ENCODE results near the gene SRGAP2B. TPM values are rescaled to one million over a fixed set of nuclear protein-coding genes. Genes with fewer than 3 reads are reported as not detected.
"Not testable (repeated sequence)": the region's sequence is repeated elsewhere in the genome, so short reads cannot be mapped to it uniquely, and the experiment has no call there.

SRGAP2B gene
- total RNA-seq, 1 donor from 2014 or later: 28.1 TPM

DNA sequence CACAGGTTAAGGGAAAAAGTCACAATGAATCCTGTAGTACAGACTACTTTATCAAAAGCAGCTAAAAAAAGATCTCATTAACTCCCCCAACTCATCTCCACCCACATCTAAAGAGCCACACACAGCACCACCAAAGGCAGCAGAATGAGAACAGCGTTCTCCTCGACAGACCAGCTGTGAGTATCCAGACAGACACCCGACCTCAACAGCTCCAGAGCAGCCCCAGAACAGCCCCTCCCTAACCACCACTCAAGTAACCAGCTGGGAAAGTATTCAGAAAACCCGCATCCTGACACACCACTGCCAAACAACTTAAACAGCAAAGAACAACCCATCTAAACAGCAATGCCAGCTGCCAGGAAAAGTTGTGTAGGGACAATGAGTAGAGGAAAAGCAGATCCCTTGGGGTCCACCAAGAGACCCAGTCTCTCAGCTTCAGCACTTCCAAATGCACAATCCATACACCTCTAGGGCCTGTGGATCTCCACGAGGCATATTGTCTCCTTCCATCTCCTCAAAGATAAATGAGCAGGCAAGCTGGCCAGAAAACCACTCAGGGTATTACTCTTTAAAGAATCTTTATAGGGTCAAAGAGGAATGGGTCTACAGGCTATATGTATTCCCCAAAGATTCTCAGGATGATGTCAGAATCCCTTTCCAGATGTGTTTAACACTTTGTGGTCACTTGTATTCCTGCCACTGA, 49.4 kb downstream of the SRGAP2B start:
- not testable (repeated sequence) for DNase-seq (ENCODE audit: low spot score)

DNA sequence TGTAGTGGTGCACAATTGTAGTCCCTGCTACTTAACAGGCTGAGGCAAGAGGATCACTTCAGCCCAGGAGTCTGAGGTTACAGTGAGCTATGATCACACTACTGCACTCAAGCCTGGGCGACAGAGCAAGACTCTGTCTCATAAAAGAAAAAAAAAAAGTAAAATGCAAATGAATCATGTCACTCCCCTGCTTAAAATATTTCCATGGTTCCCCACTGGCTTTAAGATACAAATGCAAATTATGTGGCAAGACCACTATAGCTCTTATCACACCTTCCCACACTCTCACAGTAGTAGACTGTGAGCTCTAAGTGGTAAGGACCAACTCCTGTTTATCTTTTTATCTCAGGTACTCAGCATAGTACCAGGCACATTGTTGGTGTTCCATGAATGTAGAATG, 53.6 kb downstream of the SRGAP2B start:
- not testable (repeated sequence) for DNase-seq (ENCODE audit: low spot score)

DNA sequence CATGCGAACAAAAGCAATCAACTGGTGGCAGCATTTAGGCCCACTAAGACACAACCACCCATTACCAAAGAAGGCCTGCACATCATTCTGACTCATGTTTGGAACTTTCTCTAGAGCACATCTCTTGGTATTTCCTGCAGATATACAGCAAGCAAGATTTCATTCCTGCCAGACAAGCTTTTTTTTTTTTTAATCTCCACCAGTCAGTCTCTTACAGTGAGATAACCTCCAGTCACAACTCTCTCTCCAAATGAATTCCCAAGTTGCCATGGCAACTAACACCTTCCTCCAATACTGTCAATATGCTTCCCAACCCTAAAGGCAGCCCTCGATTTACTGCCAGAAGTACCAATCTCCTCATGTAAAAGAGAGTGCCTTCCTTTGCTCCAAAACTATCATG, 59.1 kb downstream of the SRGAP2B start:
- DNase-seq (ENCODE audit: low spot score): not testable (repeated sequence)

DNA sequence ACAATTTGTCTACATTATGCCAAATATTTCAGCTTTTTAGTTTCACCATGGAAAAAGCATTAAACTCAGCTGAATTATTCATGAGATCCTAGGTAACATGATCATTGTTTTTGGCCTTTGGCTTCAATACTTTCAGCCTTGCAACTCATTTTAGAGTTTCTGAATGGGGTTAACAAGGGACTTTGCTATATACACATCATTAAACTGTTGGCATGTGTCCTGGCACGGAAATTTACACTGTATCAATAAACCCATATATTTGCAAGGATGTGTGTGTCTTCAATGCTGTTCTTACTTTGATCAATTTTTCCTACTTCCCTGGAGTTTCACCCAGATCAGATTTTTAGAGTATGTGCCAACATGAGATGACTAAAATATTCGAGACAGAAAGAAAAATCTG, 61.6 kb downstream of the SRGAP2B start:
- DNase-seq (ENCODE audit: low spot score): not testable (repeated sequence)

DNA sequence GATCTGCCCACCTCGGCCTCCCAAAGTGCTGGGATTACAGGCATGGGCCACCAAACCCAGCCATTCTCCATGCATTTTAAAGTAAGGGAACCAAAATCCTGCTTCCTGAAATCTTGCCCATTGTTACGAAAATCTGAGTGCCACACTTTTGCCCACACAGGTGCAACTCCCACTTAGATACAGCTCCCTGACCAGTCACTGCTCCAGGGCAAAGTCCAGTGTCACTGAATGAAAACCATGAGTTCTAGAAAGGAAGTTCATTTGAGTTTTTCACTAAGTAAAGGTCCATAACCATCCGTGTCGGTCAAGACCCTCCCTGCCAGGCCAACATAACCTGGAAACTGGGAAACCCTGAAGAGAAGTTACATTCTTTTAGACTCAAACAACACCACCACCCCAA, 67.9 kb downstream of the SRGAP2B start:
- DNase-seq (ENCODE audit: low spot score): not testable (repeated sequence)

DNA sequence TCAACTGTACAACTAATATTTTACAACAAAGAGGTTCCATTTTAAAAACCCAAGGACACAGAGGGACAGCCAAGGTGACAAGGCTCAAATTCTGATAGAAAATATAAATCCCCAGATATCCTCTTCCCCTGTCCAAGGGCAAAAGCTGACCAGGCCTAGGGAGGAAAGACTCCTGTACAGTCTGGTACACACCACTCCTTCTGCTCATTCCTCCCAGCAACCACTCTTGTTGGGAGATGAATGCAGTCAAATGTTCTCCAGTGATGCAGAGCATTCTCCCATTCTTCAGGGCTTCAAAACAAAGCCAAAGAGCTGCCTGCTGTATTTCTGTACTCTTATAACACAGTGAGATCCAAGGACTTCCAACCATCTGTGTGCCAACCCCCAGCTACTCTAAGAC, 69.8 kb downstream of the SRGAP2B start:
- DNase-seq (ENCODE audit: low spot score): not testable (repeated sequence)

DNA sequence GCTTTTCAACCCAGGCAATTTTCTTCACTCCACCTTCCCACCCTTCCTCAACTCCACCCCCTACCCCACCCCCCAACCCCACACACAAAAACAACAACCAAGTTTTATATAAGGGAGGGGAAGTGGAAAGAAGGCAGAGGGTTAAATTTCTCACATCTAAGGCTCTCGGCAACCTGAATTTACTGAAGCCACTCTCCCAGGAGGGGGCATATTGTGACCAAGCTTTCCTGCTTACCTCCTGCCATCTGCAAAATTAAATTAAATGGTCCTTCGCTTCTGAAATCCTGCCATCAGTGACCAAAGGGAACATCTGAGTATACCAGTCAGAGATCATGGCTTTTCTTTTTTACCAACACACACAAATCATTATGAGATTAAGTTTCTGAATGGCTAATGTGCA, 72.9 kb downstream of the SRGAP2B start:
- not testable (repeated sequence) for DNase-seq (ENCODE audit: low spot score)

DNA sequence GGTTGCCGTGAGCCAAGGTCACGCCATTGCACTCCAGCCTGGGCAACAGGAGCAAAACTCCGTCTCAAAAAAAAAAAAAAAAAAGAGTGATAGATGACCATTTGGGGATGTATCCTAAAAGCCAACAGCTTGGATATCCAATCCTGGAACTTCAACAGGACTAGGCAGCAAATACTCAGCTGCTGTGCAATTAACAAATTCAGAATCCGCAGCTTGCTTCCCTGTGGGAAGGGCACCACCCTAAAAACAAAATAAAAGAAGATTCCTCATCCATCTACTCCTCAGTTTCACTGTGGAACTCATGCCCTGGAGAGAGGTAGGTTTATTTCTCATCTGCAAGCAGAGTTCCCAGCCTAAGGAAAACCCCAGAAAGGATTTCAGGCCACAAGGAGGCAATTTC, 73.4 kb downstream of the SRGAP2B start:
- DNase-seq (ENCODE audit: low spot score): not testable (repeated sequence)

DNA sequence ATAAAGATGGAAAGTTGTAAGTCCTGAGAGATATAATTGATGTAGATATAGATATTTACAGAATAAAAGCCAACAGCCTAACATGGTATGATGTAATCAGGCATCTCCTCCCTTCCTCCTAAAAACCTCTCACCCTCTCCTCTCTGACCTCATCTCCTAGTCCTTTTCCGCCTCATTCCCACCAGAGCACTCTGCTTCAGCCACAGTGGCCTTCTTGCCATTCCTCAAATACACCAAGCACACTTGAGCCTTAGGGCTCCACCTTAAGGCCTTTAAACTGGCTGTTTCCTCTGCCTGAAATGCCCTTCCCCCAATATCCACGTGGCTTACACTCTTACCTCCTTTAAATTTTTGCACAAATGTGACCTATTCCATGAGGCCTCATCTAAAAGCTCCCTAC, 75.4 kb downstream of the SRGAP2B start:
- not testable (repeated sequence) for DNase-seq (ENCODE audit: low spot score)

DNA sequence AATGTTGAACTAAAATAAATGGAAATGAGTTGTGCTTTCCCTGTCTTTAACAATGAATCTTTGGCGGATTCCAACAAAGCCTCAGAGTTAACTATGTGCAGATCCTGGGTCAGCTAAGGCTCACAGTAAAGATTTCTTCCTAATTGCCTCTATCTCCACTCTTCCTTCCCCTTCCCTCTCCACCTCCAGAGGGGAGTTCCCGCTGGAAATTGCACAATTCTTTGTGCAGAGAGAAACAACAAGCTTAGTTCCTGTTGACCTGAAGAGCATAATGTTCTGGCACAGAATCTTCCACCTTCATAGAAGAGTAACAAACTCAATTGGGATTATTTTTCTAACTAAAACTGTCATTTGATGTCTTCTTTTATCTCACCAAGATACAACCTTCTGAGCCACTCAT, 77.4 kb downstream of the SRGAP2B start:
- DNase-seq (ENCODE audit: low spot score): not testable (repeated sequence)

DNA sequence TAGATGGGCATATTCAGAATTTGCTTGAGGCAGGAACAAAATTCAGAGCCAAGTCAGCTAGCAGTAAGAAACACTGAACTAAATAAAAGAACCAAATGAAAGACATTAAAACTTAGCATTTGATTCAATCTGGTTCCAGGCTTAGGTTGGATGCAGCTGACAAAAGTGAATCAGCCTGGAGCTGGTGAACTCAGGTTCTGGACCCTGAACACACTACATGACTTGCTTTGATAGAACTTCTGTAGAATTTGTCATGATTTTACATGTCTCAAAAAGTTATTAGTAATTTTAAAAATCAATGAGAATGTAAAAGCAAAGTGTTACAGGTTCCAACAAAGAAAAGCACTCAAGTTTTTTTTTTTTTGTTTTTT, 78.7 kb downstream of the SRGAP2B start:
- not testable (repeated sequence) for DNase-seq (ENCODE audit: low spot score)

DNA sequence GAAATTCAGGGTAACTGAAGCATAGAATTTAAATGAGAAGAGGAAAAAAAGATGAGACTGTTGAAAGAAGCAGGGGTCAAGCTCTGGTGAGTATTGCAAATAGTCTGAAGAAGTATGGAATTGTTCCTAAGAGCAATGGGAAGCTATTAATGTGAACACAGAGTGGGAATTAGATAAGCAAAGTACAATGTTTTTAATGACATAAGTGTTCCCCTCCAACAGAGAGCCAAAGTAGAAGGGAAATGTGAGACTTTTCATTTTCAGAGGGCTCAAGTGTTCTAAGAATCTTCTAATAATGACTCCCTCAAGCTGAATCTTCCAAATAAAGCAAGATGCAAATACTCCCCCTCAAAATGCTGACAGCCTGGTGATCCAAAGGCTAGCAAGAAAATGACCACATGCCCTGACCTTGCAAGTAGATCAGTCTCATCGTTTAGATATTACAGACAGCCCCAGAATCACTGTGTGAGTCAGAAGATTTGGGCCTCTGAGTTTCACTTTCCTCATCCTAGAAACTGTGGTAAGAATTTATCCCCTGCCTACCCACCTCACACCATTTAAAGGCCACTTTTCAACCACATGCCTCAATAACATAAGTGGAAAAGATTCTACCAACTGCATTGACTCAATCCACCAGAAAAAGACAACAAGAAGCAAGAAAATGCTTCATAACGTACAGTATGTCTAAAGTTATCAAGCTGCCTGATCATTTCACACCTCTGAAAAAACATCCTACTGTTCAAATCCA, 79.2 kb downstream of the SRGAP2B start:
- DNase-seq (ENCODE audit: low spot score): not testable (repeated sequence)

DNA sequence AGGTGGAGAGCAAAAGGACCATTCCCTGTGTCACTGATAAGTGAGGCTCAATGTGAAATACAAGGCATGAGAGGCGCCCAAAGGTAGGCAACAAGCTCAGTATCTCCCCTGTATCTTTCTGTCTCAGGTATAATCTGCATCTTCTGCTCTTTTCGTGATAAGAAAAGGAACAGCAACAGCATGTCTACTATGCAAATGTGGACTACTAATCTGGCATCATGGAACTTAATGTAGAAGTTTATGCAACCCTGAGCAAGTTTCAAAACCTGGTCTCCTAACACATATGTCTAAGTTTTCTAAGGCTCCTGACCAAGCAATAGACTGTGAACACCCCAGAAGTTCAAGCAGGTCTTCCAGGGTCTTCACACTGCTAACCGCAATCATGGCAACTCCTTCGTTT, 81.8 kb downstream of the SRGAP2B start:
- DNase-seq (ENCODE audit: low spot score): not testable (repeated sequence)

DNA sequence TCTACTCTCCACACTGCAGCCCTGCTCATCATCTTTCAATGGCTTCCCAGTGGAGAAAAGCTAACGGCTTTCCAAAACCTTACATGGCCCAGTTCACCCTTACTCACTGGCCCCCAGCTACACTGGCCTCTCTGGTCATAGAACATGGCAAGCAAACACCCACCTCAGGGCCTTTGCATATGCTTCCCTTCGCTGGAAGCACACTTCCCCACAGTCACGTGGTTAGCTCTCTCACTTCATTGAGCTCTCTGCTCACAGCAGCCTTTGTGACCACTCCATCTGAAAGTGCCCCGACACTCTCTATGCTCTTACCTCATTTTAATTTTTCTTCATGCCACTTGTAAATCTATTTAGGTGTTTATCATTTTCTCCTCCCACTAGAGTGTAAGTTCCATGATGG, 83.3 kb downstream of the SRGAP2B start:
- DNase-seq (ENCODE audit: low spot score): not testable (repeated sequence)

DNA sequence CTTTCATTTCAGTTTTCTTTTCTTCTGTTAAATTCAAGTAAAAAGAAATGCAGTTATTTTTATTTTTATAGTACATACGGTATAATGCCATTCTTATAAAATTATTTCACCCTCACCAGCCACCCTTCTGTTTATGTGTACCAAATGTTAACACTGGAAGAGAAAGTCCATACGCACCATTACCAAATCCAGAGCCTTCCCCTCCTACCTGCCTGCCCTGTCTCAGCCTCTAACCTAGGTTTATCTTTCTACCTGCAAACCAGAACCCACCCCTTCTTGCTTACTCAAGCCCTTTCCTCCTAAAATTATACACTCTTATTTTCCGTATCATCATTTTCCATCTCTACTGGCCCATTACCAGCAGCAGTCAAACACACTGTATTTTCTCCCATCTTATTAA, 84.5 kb downstream of the SRGAP2B start:
- DNase-seq (ENCODE audit: low spot score): not testable (repeated sequence)

DNA sequence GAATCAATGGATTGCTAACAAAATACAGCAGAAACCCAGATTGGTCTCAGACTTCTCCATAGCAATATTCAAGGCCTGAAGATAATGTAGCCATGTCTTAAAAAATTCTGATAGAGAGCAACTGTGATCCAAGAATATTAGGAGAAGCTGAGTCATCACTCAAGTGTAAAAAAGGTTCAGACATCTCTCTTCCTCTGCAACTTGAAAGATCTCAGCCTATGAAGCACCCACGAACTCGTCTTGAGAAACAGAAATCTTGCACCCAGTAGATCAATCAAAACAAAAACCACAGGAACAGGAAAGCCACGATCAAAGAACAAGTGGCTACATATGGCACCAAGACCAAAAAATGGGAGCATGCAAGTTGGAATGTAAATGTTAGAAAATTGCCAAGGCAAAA, 85.2 kb downstream of the SRGAP2B start:
- DNase-seq (ENCODE audit: low spot score): not testable (repeated sequence)

DNA sequence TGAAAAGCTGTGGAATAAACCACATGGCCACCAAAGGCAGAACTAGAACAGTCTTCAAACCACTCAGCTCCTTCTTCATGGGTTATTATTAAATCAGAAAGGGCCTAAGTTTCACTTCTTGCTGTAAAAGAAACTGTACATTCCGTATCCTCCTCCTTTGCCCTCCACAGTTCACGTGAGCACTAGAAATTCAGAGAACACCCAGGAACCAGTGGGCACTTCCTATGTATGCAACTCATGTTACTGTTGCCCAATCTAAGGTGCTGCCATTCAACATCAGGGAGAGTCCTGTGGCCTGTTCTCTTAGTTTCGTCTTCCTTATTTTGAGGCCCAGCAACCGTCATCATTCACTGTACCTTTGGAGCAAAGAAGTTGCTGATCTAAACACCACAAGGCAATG, 86.7 kb downstream of the SRGAP2B start:
- not testable (repeated sequence) for DNase-seq (ENCODE audit: low spot score)

DNA sequence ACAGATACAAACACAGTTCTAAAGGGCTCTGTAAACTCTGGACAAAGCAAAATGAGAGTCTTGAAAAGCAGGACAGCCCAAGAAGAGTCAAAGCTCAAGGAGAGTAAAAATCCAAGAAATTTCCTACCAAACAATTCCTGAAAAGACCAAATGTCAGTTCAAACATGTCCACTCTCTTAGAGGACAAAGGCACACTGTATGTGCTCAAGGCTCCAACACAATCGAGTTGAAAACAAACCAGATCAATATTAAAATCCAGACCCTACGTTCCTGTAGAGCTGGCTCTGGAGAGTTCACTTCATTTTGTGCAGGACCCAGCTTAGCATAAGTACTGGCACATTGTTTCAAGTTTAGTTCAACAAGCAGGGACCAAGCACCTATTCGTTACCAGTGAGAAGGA, 90.0 kb downstream of the SRGAP2B start:
- not testable (repeated sequence) for DNase-seq (ENCODE audit: low spot score)

DNA sequence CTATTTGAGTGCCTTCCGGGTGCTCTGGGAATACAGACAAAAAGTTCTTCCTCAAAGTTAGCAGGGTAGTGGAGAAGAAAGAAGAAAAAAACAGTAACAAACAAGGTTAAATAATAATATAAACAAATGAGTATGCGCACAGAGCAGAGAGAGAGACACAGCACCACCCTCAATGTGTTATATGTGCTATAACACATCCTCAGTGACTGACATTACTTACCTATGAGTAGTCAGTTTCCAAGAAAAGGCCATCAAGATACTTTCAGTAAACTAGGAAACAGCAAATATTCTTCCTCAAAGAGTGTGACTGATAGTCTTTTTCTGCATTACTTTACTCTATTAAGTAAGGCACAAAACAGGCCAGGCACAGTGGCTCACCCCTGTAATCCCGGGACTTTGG, 93.7 kb downstream of the SRGAP2B start:
- not testable (repeated sequence) for DNase-seq (ENCODE audit: low spot score)

DNA sequence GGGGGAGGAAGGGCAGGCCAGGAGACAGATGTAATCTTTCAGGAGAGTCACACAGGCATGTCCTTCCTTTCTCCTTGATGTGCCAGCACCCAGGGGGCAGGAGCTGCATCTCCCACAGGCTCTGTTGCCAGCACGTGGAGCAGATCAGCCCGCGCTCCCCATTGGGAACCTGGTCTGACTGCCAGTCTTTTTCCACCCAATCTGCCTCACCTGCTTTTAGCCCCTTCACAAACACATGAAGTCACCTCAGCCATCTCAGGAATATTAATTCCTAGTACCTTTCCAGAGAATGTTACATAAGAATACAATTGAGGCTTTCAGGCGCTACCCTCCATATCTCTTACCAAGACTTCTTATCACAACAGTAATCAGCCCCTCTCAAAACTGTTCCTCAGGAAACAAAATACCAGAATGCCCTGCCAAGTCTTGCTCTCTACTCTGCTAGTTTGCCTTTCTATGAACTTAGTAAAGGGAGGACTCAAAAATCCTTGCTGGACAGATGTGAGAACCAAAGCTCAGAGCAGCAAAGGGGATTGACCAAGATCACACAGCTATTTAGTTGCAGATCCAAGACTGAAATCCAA, 94.3 kb downstream of the SRGAP2B start:
- DNase-seq (ENCODE audit: low spot score): not testable (repeated sequence)

DNA sequence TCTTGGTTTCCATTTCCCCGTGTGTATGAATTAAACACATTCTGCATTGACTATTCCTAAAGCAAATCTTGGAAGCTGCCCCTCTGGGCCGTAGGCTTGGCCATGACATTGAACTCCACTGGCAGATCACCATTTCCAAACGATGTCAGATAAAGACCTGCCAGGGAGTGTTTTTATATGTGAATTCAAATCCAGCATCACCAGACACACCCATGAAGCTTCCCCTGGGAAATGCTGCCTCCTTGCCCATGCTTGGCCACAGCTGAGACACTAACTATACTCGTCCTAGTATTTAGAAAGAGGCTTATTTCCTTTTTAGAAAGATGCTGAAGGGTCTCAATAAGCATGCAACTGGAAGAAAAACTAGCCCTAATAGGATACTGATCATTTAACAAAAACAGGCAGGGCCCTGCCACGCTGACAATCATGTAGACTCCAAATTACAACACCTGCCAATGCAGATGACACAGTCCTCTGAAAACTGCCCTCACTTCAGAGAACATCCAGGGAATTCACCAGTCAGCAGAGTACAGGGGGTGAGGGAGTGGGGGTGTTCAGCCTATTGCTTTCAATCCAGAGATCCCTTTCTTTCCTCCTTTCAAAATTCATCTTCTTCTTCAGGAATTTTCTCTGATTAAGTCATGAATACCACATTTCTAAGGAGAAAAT, 94.9 kb downstream of the SRGAP2B start:
- not testable (repeated sequence) for DNase-seq (ENCODE audit: low spot score)

DNA sequence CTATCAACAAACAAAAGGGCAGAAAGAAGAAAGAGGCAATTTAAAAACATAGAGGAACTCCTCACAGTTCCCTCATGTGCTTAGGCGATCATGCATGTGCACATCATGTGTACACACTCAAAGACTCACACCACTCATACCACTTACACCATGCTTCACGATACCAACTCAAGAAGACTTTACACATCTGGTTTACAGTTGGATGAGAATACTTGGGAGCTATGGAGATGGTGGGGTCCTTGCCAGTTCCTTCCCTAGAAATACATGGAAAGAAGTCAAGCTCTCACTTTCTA, 96.2 kb downstream of the SRGAP2B start:
- DNase-seq (ENCODE audit: low spot score): not testable (repeated sequence)
